Lower lobe of right lung (tissue), 2 donors: ENCODE results near the gene EMILIN3. TPM values are rescaled to one million over a fixed set of nuclear protein-coding genes. Genes with fewer than 3 reads are reported as not detected.

Experiments
- ATAC-seq, 2 donors: fragments of 200-7000 bp; cut with Tn5 transposase; one replicate each; pipeline ENCODE4 v1.9.1; 2020 to 2022; ENCODE audit warnings: mild to moderate bottlenecking in 2 of 2, moderate library complexity in 2 of 2
- DNase-seq: peaks from one replicate; pipeline ENCODE4 v3.0.0-alpha.2; 2020
- H3K27ac ChIP-seq: fragments of 200-600 bp; one replicate; pipeline ENCODE4 v1.8.0; 2022
- H3K27me3 ChIP-seq: fragments of 200-600 bp; one replicate; pipeline ENCODE4 v1.8.0; 2022; ENCODE audit warnings: low read depth
- H3K36me3 ChIP-seq: fragments of 200-600 bp; one replicate; pipeline ENCODE4 v1.8.0; 2022; ENCODE audit warnings: mild to moderate bottlenecking
- H3K4me1 ChIP-seq: fragments of 200-600 bp; one replicate; pipeline ENCODE4 v1.8.0; 2022
- H3K4me3 ChIP-seq: fragments of 200-600 bp; one replicate; pipeline ENCODE4 v1.8.0; 2022; ENCODE audit warnings: mild to moderate bottlenecking
- H3K9me3 ChIP-seq: fragments of 200-600 bp; one replicate; pipeline ENCODE4 v1.8.0; 2022
- intact Hi-C: fragments of 100-400 bp; cut with DNase I; formaldehyde crosslinking; loops from one replicate; pipeline ENCODE4 v1.11.0; 2022
- total RNA-seq: library from RNA; stranded (reverse); fragmentation: NEBNext Ultra II Directional; extraction: Animal tissue kit (Norgen Biotek cat#: 25700); gene quantifications from one replicate; pipeline ENCODE4 v1.2.1, GENCODE V29; 2021
- TF ChIP-seq, protein P1 (sequence below): fragments of 200-600 bp; IDR thresholded peaks from one replicate; pipeline ENCODE4 v1.8.0; 2022; ENCODE audit warnings: antibody characterized with exemption, mild to moderate bottlenecking
- donor health status: DM: no; HTN: yes; CAD: no; lungs with severe emphysema.

The EMILIN3 gene
- total RNA-seq, 1 donor from 2014 or later = 0.15 TPM

- no peak overlapping the region for H3K4me3 ChIP-seq
- no peak for ATAC-seq
- H3K36me3 ChIP-seq = peaks cover 32% of the 10 kb centered on the region
- TF ChIP-seq, protein P1, sequence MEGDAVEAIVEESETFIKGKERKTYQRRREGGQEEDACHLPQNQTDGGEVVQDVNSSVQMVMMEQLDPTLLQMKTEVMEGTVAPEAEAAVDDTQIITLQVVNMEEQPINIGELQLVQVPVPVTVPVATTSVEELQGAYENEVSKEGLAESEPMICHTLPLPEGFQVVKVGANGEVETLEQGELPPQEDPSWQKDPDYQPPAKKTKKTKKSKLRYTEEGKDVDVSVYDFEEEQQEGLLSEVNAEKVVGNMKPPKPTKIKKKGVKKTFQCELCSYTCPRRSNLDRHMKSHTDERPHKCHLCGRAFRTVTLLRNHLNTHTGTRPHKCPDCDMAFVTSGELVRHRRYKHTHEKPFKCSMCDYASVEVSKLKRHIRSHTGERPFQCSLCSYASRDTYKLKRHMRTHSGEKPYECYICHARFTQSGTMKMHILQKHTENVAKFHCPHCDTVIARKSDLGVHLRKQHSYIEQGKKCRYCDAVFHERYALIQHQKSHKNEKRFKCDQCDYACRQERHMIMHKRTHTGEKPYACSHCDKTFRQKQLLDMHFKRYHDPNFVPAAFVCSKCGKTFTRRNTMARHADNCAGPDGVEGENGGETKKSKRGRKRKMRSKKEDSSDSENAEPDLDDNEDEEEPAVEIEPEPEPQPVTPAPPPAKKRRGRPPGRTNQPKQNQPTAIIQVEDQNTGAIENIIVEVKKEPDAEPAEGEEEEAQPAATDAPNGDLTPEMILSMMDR = no peak
- no peak for DNase-seq
- no peak overlapping the region for H3K27ac ChIP-seq
- H3K4me1 ChIP-seq = no peaks in the 10 kb centered on the region
- H3K9me3 ChIP-seq = no peaks in the 10 kb centered on the region
- no peaks in the 10 kb centered on the region for H3K27me3 ChIP-seq
- intact Hi-C loops = no loop called here
Measured at GRCh38 chr20:41348430-41349172, 18.0 kb downstream of the EMILIN3 start.

DNA sequence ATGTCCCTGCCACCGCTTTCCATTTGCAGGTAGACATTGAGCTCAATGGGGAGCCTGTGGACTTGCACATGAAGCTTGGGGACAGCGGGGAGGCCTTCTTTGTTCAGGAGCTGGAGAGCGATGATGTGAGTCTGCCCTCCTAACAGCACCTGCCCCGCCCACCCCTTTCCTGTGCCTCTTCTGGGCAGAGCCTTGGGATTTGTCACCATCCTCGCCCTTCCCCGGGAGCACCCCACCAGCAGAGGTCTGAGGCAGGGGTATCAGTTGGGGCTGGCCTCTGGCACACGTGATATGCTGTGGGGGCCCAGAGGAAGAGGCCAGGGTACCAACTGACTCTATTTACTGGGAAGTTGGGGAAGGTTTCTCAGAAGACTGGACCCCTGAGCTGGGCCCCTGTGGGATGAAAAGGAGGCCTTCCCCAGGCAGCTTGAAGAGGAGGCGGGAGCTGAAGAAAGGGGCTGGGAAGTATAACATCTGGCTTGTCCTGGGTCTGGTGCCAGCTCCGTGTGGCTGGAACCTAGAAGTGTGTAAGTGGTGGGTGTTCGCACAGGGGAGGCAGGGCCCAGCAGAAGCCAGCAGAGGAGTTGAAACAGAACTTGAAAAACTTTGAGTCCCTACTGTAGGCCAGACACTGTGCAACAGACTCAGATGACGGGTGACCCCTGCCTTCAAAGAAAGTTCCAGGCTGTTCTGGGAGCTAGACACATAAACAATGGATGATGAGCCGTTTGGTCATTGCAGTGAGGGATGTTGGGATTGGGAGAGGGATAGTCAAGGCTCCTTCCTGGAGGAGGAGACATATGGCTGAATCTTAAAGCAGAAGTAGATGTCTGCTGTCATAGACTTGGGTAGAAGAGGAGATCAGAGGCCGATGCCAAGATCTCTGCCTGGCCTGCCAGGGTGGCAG, 18.8 kb downstream of the EMILIN3 start:
- Histone ChIP-seq H3K4me1 (no peaks in the 10 kb centered on the region), H3K27ac (no peak overlapping the region), H3K27me3 (no peaks in the 10 kb centered on the region), H3K36me3 (peaks cover 32% of the 10 kb centered on the region), H3K4me3 (no peak overlapping the region), H3K9me3 (no peaks in the 10 kb centered on the region)
- no peak for ATAC-seq
- TF ChIP-seq, protein P1 = no peak
- intact Hi-C loops = no loop called here
- DNase-seq = no peak

DNA sequence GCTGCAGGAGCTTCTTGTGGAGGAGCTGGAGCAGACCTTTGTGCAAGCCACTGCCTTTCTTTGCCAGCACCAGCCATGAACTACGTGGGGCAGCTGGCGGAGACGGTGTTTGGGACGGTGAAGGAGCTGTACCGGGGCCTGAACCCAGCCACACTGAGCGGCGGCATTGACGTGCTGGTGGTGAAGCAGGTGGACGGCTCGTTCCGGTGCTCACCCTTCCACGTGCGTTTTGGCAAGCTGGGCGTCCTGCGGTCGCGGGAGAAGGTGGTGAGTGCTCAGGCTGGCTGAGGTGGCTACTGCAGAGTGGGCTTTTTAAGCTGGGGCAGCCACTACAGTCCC, 20.9 kb downstream of the EMILIN3 start:
- H3K4me1 ChIP-seq = peaks cover 9% of the 10 kb centered on the region
- H3K36me3 ChIP-seq = peaks cover 25% of the 10 kb centered on the region
- H3K4me3 ChIP-seq = no peak overlapping the region
- TF ChIP-seq, protein P1 = no peak
- no peaks in the 10 kb centered on the region for H3K27me3 ChIP-seq
- ATAC-seq (no peak), DNase-seq (no peak)
- H3K9me3 ChIP-seq = no peaks in the 10 kb centered on the region
- no peak overlapping the region for H3K27ac ChIP-seq
- intact Hi-C loops = no loop called here

- Histone ChIP-seq H3K27ac (no peak overlapping the region), H3K9me3 (no peaks in the 10 kb centered on the region), H3K4me1 (peaks cover 14% of the 10 kb centered on the region), H3K36me3 (peaks cover 23% of the 10 kb centered on the region), H3K27me3 (no peaks in the 10 kb centered on the region), H3K4me3 (no peak overlapping the region)
- ATAC-seq = no peak
- intact Hi-C loops = no loop called here
- no peak for DNase-seq
- TF ChIP-seq, protein P1 = no peak
Measured at GRCh38 chr20:41344938-41345728, 21.5 kb downstream of the EMILIN3 start.

GRCh38 chr20:41344477-41344876, 22.1 kb downstream of the EMILIN3 start:
- intact Hi-C loops = no loop called here
- no peak for DNase-seq

More at GRCh38 chr20:41344477-41344876, 22.1 kb downstream of the EMILIN3 start:
- no peaks in the 10 kb centered on the region for H3K9me3 ChIP-seq
- peaks cover 17% of the 10 kb centered on the region for H3K36me3 ChIP-seq
- H3K27ac ChIP-seq = no peak overlapping the region
- no peak overlapping the region for H3K4me3 ChIP-seq
- H3K4me1 ChIP-seq = peaks cover 19% of the 10 kb centered on the region
- no peak for ATAC-seq
- TF ChIP-seq, protein P1 = no peak
- no peaks in the 10 kb centered on the region for H3K27me3 ChIP-seq
